Measurements from ENCODE around the gene BMP8A. TPM values are rescaled to one million over a fixed set of nuclear protein-coding genes. Genes with fewer than 3 reads are reported as not detected.
"Not testable (repeated sequence)": the region's sequence is repeated elsewhere in the genome, so short reads cannot be mapped to it uniquely, and the experiment has no call there.

The BMP8A gene
- total RNA-seq: 0.16 TPM
- long read RNA-seq, partial matches to known transcripts: 0 of 1 reads
- long read RNA-seq, other reads (novel, unspliced or antisense): 0 of 1 reads

GRCh38 chr1:39491146-39491921 is at the start of gene BMP8A:
Gene BMP8A, plus strand, starts transcription at chr1:39491636. Its CDS starts 356 bp downstream, at chr1:39491992.
- TF ChIP-seq CTCF (IDR thresholded peaks at IDR 0.05; ENCODE audit: borderline replicate concordance): no peak
- H3K36me3 ChIP-seq: peaks cover 18% of the 10 kb centered on the region
- H3K9me3 ChIP-seq (replicated peaks): no peaks in the 10 kb centered on the region
- H3K27me3 ChIP-seq (ENCODE audit: low read depth): peaks cover 41% of the 10 kb centered on the region
- H3K27ac ChIP-seq (replicated peaks): no peak within 1 kb of the TSS
- H3K4me3 ChIP-seq: peak within 1 kb of the TSS; percentile 65
- intact Hi-C loops (cut with micrococcal nuclease): no loop called here
- peaks cover 12% of the 10 kb centered on the region for H3K4me1 ChIP-seq
- DNase-seq: peak; percentile 51

- no peak overlapping the region for H3K27ac ChIP-seq (replicated peaks)
- TF ChIP-seq CTCF (IDR thresholded peaks at IDR 0.05; ENCODE audit: borderline replicate concordance): no peak
- H3K9me3 ChIP-seq (replicated peaks): no peaks in the 10 kb centered on the region
- intact Hi-C loops (cut with micrococcal nuclease): no loop called here
- no peak overlapping the region for H3K4me3 ChIP-seq
- H3K27me3 ChIP-seq (ENCODE audit: low read depth): no peaks in the 10 kb centered on the region
- H3K36me3 ChIP-seq: peaks cover 97% of the 10 kb centered on the region
- DNase-seq: no peak
- H3K4me1 ChIP-seq: no peaks in the 10 kb centered on the region
These were observed 49.6 kb upstream of the BMP8A start for GRCh38 chr1:39441797-39442196.

GRCh38 chr1:39445573-39445972 is 45.9 kb upstream of the BMP8A start:
- H3K36me3 ChIP-seq: peaks cover 95% of the 10 kb centered on the region
- intact Hi-C loops (cut with micrococcal nuclease): no loop called here

GRCh38 chr1:39446986-39447567 is 44.4 kb upstream of the BMP8A start:
- DNase-seq: no peak
- intact Hi-C loops (cut with micrococcal nuclease): no loop called here
- no peak for TF ChIP-seq CTCF (IDR thresholded peaks at IDR 0.05; ENCODE audit: borderline replicate concordance)
- Histone ChIP-seq H3K9me3 (replicated peaks) (no peaks in the 10 kb centered on the region), H3K36me3 (peaks cover 93% of the 10 kb centered on the region), H3K4me3 (no peak overlapping the region), H3K27me3 (ENCODE audit: low read depth) (no peaks in the 10 kb centered on the region), H3K4me1 (peaks cover 14% of the 10 kb centered on the region), H3K27ac (replicated peaks) (no peak overlapping the region)

More at GRCh38 chr1:39445573-39445972, 45.9 kb upstream of the BMP8A start:
- H3K27me3 ChIP-seq (ENCODE audit: low read depth): no peaks in the 10 kb centered on the region
- no peak for TF ChIP-seq CTCF (IDR thresholded peaks at IDR 0.05; ENCODE audit: borderline replicate concordance)
- no peaks in the 10 kb centered on the region for H3K4me1 ChIP-seq
- H3K27ac ChIP-seq (replicated peaks): no peak overlapping the region
- H3K9me3 ChIP-seq (replicated peaks): no peaks in the 10 kb centered on the region
- DNase-seq: no peak
- no peak overlapping the region for H3K4me3 ChIP-seq

- peaks cover 93% of the 10 kb centered on the region for H3K36me3 ChIP-seq
- DNase-seq; H3K9me3 ChIP-seq (replicated peaks); intact Hi-C loops (cut with micrococcal nuclease); H3K4me3 ChIP-seq; H3K27me3 ChIP-seq (ENCODE audit: low read depth); H3K27ac ChIP-seq (replicated peaks): not testable (repeated sequence)
- H3K4me1 ChIP-seq: peaks cover 21% of the 10 kb centered on the region
These were observed 41.4 kb upstream of the BMP8A start for GRCh38 chr1:39450041-39450440.
